ENCODE measurements around the gene EP400. TPM values are rescaled to one million over a fixed set of nuclear protein-coding genes. Genes with fewer than 3 reads are reported as not detected.
"Not testable (repeated sequence)": the region's sequence is repeated elsewhere in the genome, so short reads cannot be mapped to it uniquely, and the experiment has no call there.

Gene EP400
- total RNA-seq, 1 donor, result 20.5 TPM

DNA sequence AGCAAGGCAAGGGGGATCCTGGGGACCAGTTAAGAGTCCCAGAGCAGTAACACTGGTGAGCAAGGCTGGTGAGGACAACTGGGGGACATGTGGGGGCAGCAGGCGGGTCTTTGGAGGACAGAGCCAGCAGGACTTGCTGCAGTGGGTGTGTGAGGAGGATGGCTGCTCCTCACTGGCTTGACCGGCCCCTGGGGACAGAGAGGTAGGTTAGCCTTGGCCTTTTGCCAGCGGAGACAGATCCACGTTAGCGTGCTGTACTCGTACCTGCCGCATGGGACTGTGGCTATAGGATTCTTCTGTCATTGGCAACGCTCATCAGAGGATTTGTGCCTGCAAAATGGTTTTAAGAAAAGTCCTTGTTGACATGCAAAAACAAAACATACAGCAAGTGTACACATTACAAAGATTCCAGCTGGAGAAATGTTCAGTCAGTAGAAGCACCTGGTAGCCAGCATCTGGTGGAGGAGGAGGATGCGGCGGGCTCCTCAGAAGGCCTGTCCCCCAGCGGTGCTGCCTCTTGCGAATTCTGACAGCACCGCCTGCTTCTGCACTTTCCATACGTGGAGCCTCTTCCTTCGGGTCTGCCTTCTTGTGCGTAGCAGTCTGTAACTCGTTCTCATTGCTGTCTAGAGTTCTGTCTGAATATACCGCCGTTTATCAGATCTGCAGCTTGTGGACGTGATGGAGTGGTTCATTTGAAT is 91.3 kb downstream of the EP400 start:
- Histone ChIP-seq H3K9me3 (ENCODE audit: low read depth, low read length) (no peaks in the 10 kb centered on the region), H3K4me1 (ENCODE audit: insufficient read depth, low read length) (no peaks in the 10 kb centered on the region), H3K27me3 (ENCODE audit: insufficient read depth, low read length) (no peaks in the 10 kb centered on the region), H3K4me3 (ENCODE audit: low read length) (no peak overlapping the region)

DNA sequence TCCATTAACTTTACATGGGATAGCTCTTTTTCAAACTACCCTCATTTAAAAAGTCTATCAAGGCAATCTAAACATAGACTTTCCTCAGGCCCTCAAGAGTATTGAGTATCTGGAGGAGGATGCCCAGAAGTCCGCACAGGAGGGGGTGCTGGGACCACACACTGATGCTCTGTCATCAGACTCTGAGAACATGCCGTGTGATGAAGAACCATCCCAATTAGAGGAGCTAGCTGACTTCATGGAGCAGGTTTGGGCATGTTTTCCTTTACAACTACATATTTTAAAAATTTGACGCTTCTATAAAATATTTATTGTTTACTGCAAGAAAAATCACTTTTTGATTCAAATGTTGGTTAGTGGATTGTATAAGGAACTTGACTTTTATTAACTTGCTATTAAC is 93.5 kb downstream of the EP400 start:
- no peaks in the 10 kb centered on the region for H3K9me3 ChIP-seq (ENCODE audit: low read depth, low read length)
- no peak overlapping the region for H3K4me3 ChIP-seq (ENCODE audit: low read length)
- H3K27me3 ChIP-seq (ENCODE audit: insufficient read depth, low read length), result no peaks in the 10 kb centered on the region
- no peaks in the 10 kb centered on the region for H3K4me1 ChIP-seq (ENCODE audit: insufficient read depth, low read length)

DNA sequence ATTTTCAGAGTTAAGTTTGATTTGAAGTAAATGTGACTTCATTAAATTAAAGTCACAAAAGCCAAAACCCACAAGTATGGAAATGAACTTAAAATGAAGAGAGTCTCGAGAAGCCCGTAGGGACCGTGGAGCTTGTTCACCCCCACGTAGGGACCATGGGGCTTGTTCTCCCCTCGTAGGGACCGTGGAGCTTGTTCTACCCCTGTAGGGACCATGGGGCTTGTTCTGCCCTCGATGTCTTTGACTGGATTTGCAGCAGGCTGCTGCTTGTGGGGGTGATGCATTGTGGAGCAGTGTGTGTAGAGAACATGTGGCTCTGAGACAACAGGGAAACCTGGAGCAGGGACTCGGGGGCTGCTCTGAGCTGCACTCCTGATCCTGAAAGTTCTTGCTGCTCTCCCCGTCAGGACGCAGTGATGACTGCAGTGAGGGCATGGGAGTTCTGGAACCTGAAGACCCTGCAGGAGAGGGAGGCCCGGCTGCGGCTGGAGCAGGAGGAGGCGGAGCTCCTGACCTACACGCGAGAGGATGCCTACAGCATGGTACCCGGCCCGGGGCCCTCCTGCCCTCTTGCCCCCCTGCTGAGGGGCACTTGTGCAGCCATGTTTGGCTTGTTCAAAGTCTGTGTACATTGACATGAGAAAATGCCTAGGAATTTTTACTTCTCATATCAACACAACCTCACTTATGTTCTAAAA is 94.2 kb downstream of the EP400 start:
- Histone ChIP-seq H3K27me3 (ENCODE audit: insufficient read depth, low read length) (no peaks in the 10 kb centered on the region), H3K4me3 (ENCODE audit: low read length) (no peak overlapping the region), H3K4me1 (ENCODE audit: insufficient read depth, low read length) (no peaks in the 10 kb centered on the region), H3K9me3 (ENCODE audit: low read depth, low read length) (no peaks in the 10 kb centered on the region)

GRCh38 chr12:132044661-132045412 is 95.1 kb downstream of the EP400 start:
- H3K9me3 ChIP-seq (ENCODE audit: low read depth, low read length), result no peaks in the 10 kb centered on the region

DNA sequence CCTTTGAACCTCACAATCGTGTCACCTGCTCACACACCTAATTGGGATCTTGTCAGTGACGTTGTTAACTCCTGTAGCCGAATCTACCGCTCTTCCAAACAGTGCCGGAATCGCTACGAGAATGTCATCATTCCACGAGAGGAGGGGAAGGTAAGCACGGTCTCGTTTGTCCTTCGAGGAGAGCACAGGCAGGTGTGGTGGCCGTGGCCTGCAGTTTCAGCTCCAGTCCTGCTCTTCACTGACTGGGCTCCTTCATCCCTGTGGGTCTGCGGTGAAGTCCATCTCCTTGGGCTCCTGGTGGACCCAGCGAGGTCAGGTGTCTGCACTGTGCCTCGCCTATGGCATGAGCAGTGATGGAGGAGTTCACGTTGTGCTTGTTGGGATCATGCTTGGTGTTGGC is 96.0 kb downstream of the EP400 start:
- no peaks in the 10 kb centered on the region for H3K27me3 ChIP-seq (ENCODE audit: insufficient read depth, low read length)
- no peaks in the 10 kb centered on the region for H3K4me1 ChIP-seq (ENCODE audit: insufficient read depth, low read length)
- H3K4me3 ChIP-seq (ENCODE audit: low read length), result no peak overlapping the region
- H3K9me3 ChIP-seq (ENCODE audit: low read depth, low read length), result no peaks in the 10 kb centered on the region

More at GRCh38 chr12:132044661-132045412, 95.1 kb downstream of the EP400 start:
- Histone ChIP-seq H3K27me3 (ENCODE audit: insufficient read depth, low read length) (no peaks in the 10 kb centered on the region), H3K4me3 (ENCODE audit: low read length) (no peak overlapping the region), H3K4me1 (ENCODE audit: insufficient read depth, low read length) (no peaks in the 10 kb centered on the region)

GRCh38 chr12:132046561-132046960 is 96.8 kb downstream of the EP400 start:
- H3K27me3 ChIP-seq (ENCODE audit: insufficient read depth, low read length), result no peaks in the 10 kb centered on the region
- no peak overlapping the region for H3K4me3 ChIP-seq (ENCODE audit: low read length)
- no peaks in the 10 kb centered on the region for H3K4me1 ChIP-seq (ENCODE audit: insufficient read depth, low read length)
- H3K9me3 ChIP-seq (ENCODE audit: low read depth, low read length), result no peaks in the 10 kb centered on the region

- H3K27me3 ChIP-seq (ENCODE audit: insufficient read depth, low read length); H3K9me3 ChIP-seq (ENCODE audit: low read depth, low read length); H3K4me1 ChIP-seq (ENCODE audit: insufficient read depth, low read length); H3K4me3 ChIP-seq (ENCODE audit: low read length): not testable (repeated sequence)
Measured at GRCh38 chr12:132047630-132048029, 97.9 kb downstream of the EP400 start.

DNA sequence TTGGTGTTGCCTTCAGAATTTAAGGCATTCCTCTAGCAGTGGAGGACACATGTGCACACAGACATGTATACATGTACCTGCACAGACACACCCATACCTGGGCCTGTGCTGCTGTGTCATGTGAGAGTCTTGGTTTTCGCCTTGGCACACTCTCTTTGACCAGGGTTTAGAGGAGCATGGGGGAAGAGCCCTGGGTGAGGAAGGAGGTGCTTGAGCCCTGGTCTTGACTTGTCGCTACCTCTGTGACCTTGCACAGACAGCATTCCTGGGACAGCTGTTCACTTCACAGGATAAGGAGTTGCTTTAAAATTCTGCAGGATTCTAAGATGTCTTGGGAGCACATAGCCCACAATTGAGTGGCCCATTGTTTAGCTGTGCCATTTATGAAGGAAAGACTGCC is 99.7 kb downstream of the EP400 start:
- Histone ChIP-seq H3K4me1 (ENCODE audit: insufficient read depth, low read length) (no peaks in the 10 kb centered on the region), H3K4me3 (ENCODE audit: low read length) (no peak overlapping the region), H3K27me3 (ENCODE audit: insufficient read depth, low read length) (no peaks in the 10 kb centered on the region), H3K9me3 (ENCODE audit: low read depth, low read length) (no peaks in the 10 kb centered on the region)

- no peaks in the 10 kb centered on the region for H3K4me1 ChIP-seq (ENCODE audit: insufficient read depth, low read length)
- H3K9me3 ChIP-seq (ENCODE audit: low read depth, low read length), result no peaks in the 10 kb centered on the region
- H3K4me3 ChIP-seq (ENCODE audit: low read length), result no peak overlapping the region
- H3K27me3 ChIP-seq (ENCODE audit: insufficient read depth, low read length), result no peaks in the 10 kb centered on the region
Measured at GRCh38 chr12:132049876-132050275, 100.1 kb downstream of the EP400 start.

DNA sequence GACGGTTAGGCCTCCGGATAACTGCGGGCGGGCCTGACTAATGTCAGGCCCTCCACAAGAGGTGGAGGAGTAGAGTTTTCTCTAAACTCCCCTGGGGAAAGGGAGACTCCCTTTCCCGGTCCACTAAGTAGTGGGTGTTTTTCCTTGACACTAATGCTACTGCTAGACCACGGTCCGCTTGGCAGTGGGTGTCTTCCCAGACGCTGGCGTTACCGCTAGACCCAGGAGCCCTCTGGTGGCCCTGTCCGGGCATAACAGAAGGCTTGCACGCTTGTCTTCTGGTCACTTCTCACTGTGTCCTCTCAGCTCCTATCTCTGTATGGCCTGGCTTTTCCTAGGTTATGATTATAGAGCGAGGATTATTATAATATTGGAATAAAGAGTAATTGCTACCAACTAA is 102.0 kb downstream of the EP400 start:
- H3K4me1 ChIP-seq (ENCODE audit: insufficient read depth, low read length); H3K27me3 ChIP-seq (ENCODE audit: insufficient read depth, low read length); H3K9me3 ChIP-seq (ENCODE audit: low read depth, low read length); H3K4me3 ChIP-seq (ENCODE audit: low read length): not testable (repeated sequence)

GRCh38 chr12:132052196-132052932 is 102.6 kb downstream of the EP400 start:
- H3K4me3 ChIP-seq (ENCODE audit: low read length), result no peak overlapping the region
- H3K4me1 ChIP-seq (ENCODE audit: insufficient read depth, low read length), result peaks cover 4% of the 10 kb centered on the region
- H3K9me3 ChIP-seq (ENCODE audit: low read depth, low read length), result no peaks in the 10 kb centered on the region

GRCh38 chr12:132053338-132054330 is 103.9 kb downstream of the EP400 start:
- H3K4me3 ChIP-seq (ENCODE audit: low read length), result no peak overlapping the region
- no peaks in the 10 kb centered on the region for H3K9me3 ChIP-seq (ENCODE audit: low read depth, low read length)
- H3K27me3 ChIP-seq (ENCODE audit: insufficient read depth, low read length), result no peaks in the 10 kb centered on the region
- H3K4me1 ChIP-seq (ENCODE audit: insufficient read depth, low read length), result peaks cover 4% of the 10 kb centered on the region

More at GRCh38 chr12:132052196-132052932, 102.6 kb downstream of the EP400 start:
- H3K27me3 ChIP-seq (ENCODE audit: insufficient read depth, low read length), result no peaks in the 10 kb centered on the region

DNA sequence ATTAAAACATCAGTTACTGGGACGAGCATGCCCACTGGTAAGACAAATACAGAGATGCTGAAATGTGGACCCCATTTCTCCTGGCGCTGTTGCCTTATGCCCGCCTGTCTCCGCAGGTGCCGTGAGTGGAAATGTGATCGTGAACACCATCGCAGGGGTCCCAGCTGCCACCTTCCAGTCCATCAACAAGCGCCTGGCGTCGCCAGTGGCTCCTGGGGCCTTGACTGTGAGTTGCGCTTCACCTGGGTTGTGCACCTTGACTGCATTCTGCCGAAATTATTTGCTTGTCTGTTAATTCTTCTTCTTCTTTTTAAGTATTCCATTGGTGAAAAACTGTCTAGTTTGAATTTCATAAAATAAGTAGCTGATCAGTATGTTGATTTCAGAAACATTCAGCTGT is 105.2 kb downstream of the EP400 start:
- Histone ChIP-seq H3K4me3 (ENCODE audit: low read length) (no peak overlapping the region), H3K4me1 (ENCODE audit: insufficient read depth, low read length) (peaks cover 4% of the 10 kb centered on the region), H3K9me3 (ENCODE audit: low read depth, low read length) (no peaks in the 10 kb centered on the region), H3K27me3 (ENCODE audit: insufficient read depth, low read length) (no peaks in the 10 kb centered on the region)

GRCh38 chr12:132055535-132056096 is 105.9 kb downstream of the EP400 start:
- H3K4me1 ChIP-seq (ENCODE audit: insufficient read depth, low read length), result peaks cover 4% of the 10 kb centered on the region
- no peaks in the 10 kb centered on the region for H3K27me3 ChIP-seq (ENCODE audit: insufficient read depth, low read length)
- no peak overlapping the region for H3K4me3 ChIP-seq (ENCODE audit: low read length)
- no peaks in the 10 kb centered on the region for H3K9me3 ChIP-seq (ENCODE audit: low read depth, low read length)

Measured in mononuclear cell (primary cell).